Astrocyte of the cerebellum (primary cell): Measurements from ENCODE around the gene SLC16A10.
"Not testable (repeated sequence)": the region's sequence is repeated elsewhere in the genome, so short reads cannot be mapped to it uniquely, and the experiment has no call there.

Source experiments
- DNase-seq: peaks from one replicate; pipeline ENCODE4 v3.0.0-alpha.2; 2011; ENCODE audit warnings: low read depth
- H3K4me3 ChIP-seq: 2 replicates; pipeline ENCODE4 v1.5.1; 2011; ENCODE audit warnings: mild to moderate bottlenecking, low read depth, low read length, moderate library complexity
- CTCF ChIP-seq: IDR thresholded peaks from 2 replicates; pipeline ENCODE4 v1.5.1; 2012; ENCODE audit warnings: low read length, low read depth, moderate library complexity, mild to moderate bottlenecking; ENCODE audit errors: missing control alignments
- in situ Hi-C: cut with HindIII; loops from 2 replicates; pipeline ENCODE4 v1.10.0; 2017; ENCODE audit warnings: low sequenced_read_pairs

Gene SLC16A10

GRCh38 chr6:111118826-111119225, 31.5 kb downstream of the SLC16A10 start:
- no peak for DNase-seq
- H3K4me3 ChIP-seq = no peak overlapping the region
- no peak for TF ChIP-seq CTCF
- in situ Hi-C loops = no loop called here

- H3K4me3 ChIP-seq = no peak overlapping the region
- no peak for TF ChIP-seq CTCF
- in situ Hi-C loops = no loop called here
- no peak for DNase-seq
These were observed 32.4 kb downstream of the SLC16A10 start for GRCh38 chr6:111119571-111120329.

GRCh38 chr6:111121789-111122350, 34.6 kb downstream of the SLC16A10 start:
- no peak overlapping the region for H3K4me3 ChIP-seq
- no peak for DNase-seq
- in situ Hi-C loops = no loop called here
- no peak for TF ChIP-seq CTCF

- no peak for TF ChIP-seq CTCF
- no peak overlapping the region for H3K4me3 ChIP-seq
- in situ Hi-C loops = no loop called here
- no peak for DNase-seq
These were observed 35.4 kb downstream of the SLC16A10 start for GRCh38 chr6:111122458-111123286.

- no peak for TF ChIP-seq CTCF
- no peak for DNase-seq
- H3K4me3 ChIP-seq = no peak overlapping the region
- in situ Hi-C loops = no loop called here
These were observed 37.1 kb downstream of the SLC16A10 start for GRCh38 chr6:111124406-111124805.

- no peak overlapping the region for H3K4me3 ChIP-seq
- DNase-seq = peak; percentile 57
- in situ Hi-C loops = no loop called here
- no peak for TF ChIP-seq CTCF
These were observed 41.7 kb downstream of the SLC16A10 start for GRCh38 chr6:111129013-111129412.

GRCh38 chr6:111131018-111131417, 43.7 kb downstream of the SLC16A10 start:
- DNase-seq, H3K4me3 ChIP-seq, in situ Hi-C loops: not testable (repeated sequence)

GRCh38 chr6:111132669-111133068, 45.4 kb downstream of the SLC16A10 start:
- H3K4me3 ChIP-seq, DNase-seq, in situ Hi-C loops: not testable (repeated sequence)

GRCh38 chr6:111134236-111134869, 47.0 kb downstream of the SLC16A10 start:
- in situ Hi-C loops, H3K4me3 ChIP-seq, DNase-seq: not testable (repeated sequence)
